ENCODE measurements around the gene MYBPC1. TPM values are rescaled to one million over a fixed set of nuclear protein-coding genes. Genes with fewer than 3 reads are reported as not detected.
"Not testable (repeated sequence)": the region's sequence is repeated elsewhere in the genome, so short reads cannot be mapped to it uniquely, and the experiment has no call there.

The MYBPC1 gene
- polyA plus RNA-seq, 1 of the 3 experiments (the other 2 are of a cell fraction) = not detected

DNA sequence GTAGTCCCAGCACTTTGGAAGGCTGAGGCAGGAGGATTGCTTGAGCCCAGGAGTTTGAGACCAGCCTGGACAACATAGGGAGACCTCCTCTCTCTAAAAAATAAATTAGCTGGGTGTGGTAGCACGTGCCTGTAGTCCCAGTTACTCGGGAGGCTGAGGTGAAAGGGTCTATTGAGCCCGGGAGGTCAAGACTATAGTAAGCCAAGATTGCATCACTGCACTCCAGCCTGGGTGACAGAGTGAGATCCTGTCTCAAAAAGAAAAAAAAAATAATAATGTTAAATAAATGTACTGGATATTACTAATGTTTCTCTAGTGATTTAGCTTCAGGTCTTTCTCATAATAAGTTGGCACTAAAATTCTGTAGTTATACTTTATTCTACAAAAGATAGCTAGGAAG, 81.7 kb downstream of the MYBPC1 start:
- H3K9me3 ChIP-seq; H3K27me3 ChIP-seq (ENCODE audit: insufficient read depth); POLR2A ChIA-PET; H3K4me1 ChIP-seq (ENCODE audit: control insufficient read depth in 1 of 2, insufficient read depth in 2 of 2, low read depth in 1 of 2, low read length in 1 of 2); H3K9me2 ChIP-seq; H2AFZ ChIP-seq (ENCODE audit: low read depth); H3K79me2 ChIP-seq (ENCODE audit: insufficient read depth); H4K20me1 ChIP-seq (ENCODE audit: insufficient read depth); H3K4me3 ChIP-seq (ENCODE audit: low read depth in 2 of 2, low read length in 1 of 2); H3K4me2 ChIP-seq; H3K36me3 ChIP-seq (replicated peaks in 1 of 2; ENCODE audit: control insufficient read depth in 1 of 2, insufficient read depth in 2 of 2, low read length in 1 of 2); DNase-seq; H3K27ac ChIP-seq (ENCODE audit: low read depth in 2 of 2, low read length in 1 of 2); H3F3A ChIP-seq (replicated peaks; ENCODE audit: insufficient read depth); H3K9ac ChIP-seq: not testable (repeated sequence)
- WGBS (ENCODE audit: low lambda C conversion rate) = 3% methylated on average over 3 of the region's 3 CpGs
- CTCF ChIA-PET = interaction anchor here (0.9 to 1.8 kb wide), 2 partner anchors 10 to 83 kb away, joined by 3 to 7 read pairs; no protein-coding TSS in a partner anchor

DNA sequence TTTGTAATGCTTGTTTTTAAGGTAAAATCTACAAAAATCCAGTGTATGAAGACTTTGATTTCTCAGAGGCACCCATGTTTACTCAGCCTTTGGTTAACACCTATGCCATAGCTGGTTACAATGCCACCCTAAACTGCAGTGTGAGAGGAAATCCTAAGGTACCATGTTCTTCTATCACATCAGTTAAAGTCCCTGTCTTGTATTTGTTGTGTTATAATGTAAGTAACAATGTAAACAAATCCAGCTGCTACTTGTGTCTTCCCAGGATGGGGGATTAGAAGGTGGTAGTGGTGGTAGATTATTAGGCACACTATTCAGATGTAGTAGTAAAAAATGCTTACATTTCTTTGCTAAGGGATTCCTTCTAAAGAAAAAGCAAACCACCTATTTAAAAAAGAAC, 83.3 kb downstream of the MYBPC1 start:
- H3K4me1 ChIP-seq (ENCODE audit: control insufficient read depth in 1 of 2, insufficient read depth in 2 of 2, low read depth in 1 of 2, low read length in 1 of 2) = no peaks in the 10 kb centered on the region
- no peaks in the 10 kb centered on the region for H3K9me3 ChIP-seq
- H3K27me3 ChIP-seq (ENCODE audit: insufficient read depth) = no peaks in the 10 kb centered on the region
- no peaks in the 10 kb centered on the region for H3K79me2 ChIP-seq (ENCODE audit: insufficient read depth)
- no peaks in the 10 kb centered on the region for H3K9me2 ChIP-seq
- ChIA-PET POLR2A (no interaction called here), CTCF (no interaction called here)
- H3K4me2 ChIP-seq = no peak overlapping the region
- H3K9ac ChIP-seq = no peak overlapping the region
- no peak overlapping the region for H2AFZ ChIP-seq (ENCODE audit: low read depth)
- H4K20me1 ChIP-seq (ENCODE audit: insufficient read depth) = no peaks in the 10 kb centered on the region
- no peak overlapping the region for H3K27ac ChIP-seq (ENCODE audit: low read depth in 2 of 2, low read length in 1 of 2)
- H3F3A ChIP-seq (replicated peaks; ENCODE audit: insufficient read depth) = no peaks in the 10 kb centered on the region
- TF ChIP-seq JUND (IDR thresholded peaks at IDR 0.05) (no peak), RAD21 (IDR thresholded peaks at IDR 0.05; ENCODE audit: low read length) (no peak), GABPA (IDR thresholded peaks at IDR 0.05; ENCODE audit: low read depth) (no peak), NRF1 (IDR thresholded peaks at IDR 0.05; ENCODE audit: low read depth, low read length) (no peak)
- TF ChIP-seq, protein P1, sequence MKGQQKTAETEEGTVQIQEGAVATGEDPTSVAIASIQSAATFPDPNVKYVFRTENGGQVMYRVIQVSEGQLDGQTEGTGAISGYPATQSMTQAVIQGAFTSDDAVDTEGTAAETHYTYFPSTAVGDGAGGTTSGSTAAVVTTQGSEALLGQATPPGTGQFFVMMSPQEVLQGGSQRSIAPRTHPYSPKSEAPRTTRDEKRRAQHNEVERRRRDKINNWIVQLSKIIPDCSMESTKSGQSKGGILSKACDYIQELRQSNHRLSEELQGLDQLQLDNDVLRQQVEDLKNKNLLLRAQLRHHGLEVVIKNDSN (IDR thresholded peaks at IDR 0.05; ENCODE audit: borderline replicate concordance, low read depth) = no peak
- TF ChIP-seq, protein P2, sequence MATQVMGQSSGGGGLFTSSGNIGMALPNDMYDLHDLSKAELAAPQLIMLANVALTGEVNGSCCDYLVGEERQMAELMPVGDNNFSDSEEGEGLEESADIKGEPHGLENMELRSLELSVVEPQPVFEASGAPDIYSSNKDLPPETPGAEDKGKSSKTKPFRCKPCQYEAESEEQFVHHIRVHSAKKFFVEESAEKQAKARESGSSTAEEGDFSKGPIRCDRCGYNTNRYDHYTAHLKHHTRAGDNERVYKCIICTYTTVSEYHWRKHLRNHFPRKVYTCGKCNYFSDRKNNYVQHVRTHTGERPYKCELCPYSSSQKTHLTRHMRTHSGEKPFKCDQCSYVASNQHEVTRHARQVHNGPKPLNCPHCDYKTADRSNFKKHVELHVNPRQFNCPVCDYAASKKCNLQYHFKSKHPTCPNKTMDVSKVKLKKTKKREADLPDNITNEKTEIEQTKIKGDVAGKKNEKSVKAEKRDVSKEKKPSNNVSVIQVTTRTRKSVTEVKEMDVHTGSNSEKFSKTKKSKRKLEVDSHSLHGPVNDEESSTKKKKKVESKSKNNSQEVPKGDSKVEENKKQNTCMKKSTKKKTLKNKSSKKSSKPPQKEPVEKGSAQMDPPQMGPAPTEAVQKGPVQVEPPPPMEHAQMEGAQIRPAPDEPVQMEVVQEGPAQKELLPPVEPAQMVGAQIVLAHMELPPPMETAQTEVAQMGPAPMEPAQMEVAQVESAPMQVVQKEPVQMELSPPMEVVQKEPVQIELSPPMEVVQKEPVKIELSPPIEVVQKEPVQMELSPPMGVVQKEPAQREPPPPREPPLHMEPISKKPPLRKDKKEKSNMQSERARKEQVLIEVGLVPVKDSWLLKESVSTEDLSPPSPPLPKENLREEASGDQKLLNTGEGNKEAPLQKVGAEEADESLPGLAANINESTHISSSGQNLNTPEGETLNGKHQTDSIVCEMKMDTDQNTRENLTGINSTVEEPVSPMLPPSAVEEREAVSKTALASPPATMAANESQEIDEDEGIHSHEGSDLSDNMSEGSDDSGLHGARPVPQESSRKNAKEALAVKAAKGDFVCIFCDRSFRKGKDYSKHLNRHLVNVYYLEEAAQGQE (IDR thresholded peaks at IDR 0.05; ENCODE audit: low read depth, low read length) = no peak
- TF ChIP-seq, protein P3, sequence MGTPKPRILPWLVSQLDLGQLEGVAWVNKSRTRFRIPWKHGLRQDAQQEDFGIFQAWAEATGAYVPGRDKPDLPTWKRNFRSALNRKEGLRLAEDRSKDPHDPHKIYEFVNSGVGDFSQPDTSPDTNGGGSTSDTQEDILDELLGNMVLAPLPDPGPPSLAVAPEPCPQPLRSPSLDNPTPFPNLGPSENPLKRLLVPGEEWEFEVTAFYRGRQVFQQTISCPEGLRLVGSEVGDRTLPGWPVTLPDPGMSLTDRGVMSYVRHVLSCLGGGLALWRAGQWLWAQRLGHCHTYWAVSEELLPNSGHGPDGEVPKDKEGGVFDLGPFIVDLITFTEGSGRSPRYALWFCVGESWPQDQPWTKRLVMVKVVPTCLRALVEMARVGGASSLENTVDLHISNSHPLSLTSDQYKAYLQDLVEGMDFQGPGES (IDR thresholded peaks at IDR 0.05; ENCODE audit: low read depth, low read length) = no peak
- TF ChIP-seq, protein P4, sequence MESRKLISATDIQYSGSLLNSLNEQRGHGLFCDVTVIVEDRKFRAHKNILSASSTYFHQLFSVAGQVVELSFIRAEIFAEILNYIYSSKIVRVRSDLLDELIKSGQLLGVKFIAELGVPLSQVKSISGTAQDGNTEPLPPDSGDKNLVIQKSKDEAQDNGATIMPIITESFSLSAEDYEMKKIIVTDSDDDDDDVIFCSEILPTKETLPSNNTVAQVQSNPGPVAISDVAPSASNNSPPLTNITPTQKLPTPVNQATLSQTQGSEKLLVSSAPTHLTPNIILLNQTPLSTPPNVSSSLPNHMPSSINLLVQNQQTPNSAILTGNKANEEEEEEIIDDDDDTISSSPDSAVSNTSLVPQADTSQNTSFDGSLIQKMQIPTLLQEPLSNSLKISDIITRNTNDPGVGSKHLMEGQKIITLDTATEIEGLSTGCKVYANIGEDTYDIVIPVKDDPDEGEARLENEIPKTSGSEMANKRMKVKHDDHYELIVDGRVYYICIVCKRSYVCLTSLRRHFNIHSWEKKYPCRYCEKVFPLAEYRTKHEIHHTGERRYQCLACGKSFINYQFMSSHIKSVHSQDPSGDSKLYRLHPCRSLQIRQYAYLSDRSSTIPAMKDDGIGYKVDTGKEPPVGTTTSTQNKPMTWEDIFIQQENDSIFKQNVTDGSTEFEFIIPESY (IDR thresholded peaks at IDR 0.05; ENCODE audit: borderline replicate concordance, low read depth) = no peak
- no peaks in the 10 kb centered on the region for H3K36me3 ChIP-seq (replicated peaks in 1 of 2; ENCODE audit: control insufficient read depth in 1 of 2, insufficient read depth in 2 of 2, low read length in 1 of 2)
- H3K4me3 ChIP-seq (ENCODE audit: low read depth in 2 of 2, low read length in 1 of 2) = no peak overlapping the region
- no peak for DNase-seq

Data from SK-N-SH (cell line).